Measurements from ENCODE around the gene SMARCA2.

DNA sequence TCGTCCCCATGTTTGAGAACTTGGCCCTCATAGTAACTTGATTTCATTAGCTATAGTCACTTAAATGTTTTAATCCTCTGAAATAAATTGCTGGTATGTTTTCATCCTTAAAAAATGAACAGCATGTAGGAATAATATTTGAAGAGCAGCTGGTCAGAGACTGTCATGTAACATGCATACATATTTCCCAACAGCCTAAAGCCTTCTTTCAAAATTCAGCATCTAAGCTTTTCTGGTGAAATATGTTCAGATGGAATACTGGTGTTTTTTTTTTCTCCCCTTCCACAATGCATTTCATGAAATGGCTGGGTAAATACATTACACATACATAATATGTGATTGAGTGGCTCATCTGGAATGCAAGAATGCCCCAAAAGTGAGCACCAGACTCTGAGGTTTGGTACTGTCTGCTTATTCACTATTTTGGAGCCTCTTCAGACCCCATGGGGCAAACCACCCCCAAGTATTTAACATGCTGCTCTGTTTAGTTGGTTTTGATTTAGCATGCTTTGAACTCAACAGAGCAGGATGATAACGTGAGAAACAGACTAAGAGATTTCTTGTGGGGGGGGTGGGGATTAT is 94.0 kb downstream of the SMARCA2 start:
- TF ChIP-seq MYC (IDR thresholded peaks at IDR 0.05; ENCODE audit: borderline replicate concordance, low read length): no peak
- TF ChIP-seq CBX8 (IDR thresholded peaks at IDR 0.05): no peak
- no peak for TF ChIP-seq CTCF (IDR thresholded peaks at IDR 0.05)
- TF ChIP-seq EP300 (IDR thresholded peaks at IDR 0.05): no peak
- no peak for TF ChIP-seq ESRRA (IDR thresholded peaks at IDR 0.05; ENCODE audit: borderline replicate concordance, low read length)
- TF ChIP-seq NFE2L2 (conservative IDR thresholded peaks at IDR 0.05; ENCODE audit: low read length): no peak
- TF ChIP-seq CEBPB (IDR thresholded peaks at IDR 0.05): no peak
- no peak for TF ChIP-seq POLR2A (IDR thresholded peaks at IDR 0.05; ENCODE audit: low read length)
- no peak for TF ChIP-seq USF2 (IDR thresholded peaks at IDR 0.05)
- TF ChIP-seq REST (IDR thresholded peaks at IDR 0.05): no peak
- TF ChIP-seq, protein P1, sequence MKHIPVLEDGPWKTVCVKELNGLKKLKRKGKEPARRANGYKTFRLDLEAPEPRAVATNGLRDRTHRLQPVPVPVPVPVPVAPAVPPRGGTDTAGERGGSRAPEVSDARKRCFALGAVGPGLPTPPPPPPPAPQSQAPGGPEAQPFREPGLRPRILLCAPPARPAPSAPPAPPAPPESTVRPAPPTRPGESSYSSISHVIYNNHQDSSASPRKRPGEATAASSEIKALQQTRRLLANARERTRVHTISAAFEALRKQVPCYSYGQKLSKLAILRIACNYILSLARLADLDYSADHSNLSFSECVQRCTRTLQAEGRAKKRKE (CRISPR knock-in tag; IDR thresholded peaks at IDR 0.05; ENCODE audit: low read depth): no peak
- TF ChIP-seq MAZ (IDR thresholded peaks at IDR 0.05; ENCODE audit: borderline replicate concordance, low read depth, low read length): no peak

All from A549 (cell line).